NCI-H2227 (cell line): ENCODE data around the gene TSGA10.
A peak's percentile ranks its signal among the peaks of the same experiment; 100 is the strongest.
"Not testable (repeated sequence)": the region's sequence is repeated elsewhere in the genome, so short reads cannot be mapped to it uniquely, and the experiment has no call there.

Experiments
- DNase-seq: peaks from one replicate; lab custom pipeline; 2025; ENCODE audit not compliant: unreplicated experiment; lab: John Stamatoyannopoulos, UW

TSGA10 gene

GRCh38 chr2:99153921-99154604 lies 679 bp downstream of the TSGA10 start:
- peak; percentile 7 for DNase-seq

- DNase-seq: no peak
Observed at GRCh38 chr2:99152199-99152895, 2.4 kb downstream of the TSGA10 start.

DNA sequence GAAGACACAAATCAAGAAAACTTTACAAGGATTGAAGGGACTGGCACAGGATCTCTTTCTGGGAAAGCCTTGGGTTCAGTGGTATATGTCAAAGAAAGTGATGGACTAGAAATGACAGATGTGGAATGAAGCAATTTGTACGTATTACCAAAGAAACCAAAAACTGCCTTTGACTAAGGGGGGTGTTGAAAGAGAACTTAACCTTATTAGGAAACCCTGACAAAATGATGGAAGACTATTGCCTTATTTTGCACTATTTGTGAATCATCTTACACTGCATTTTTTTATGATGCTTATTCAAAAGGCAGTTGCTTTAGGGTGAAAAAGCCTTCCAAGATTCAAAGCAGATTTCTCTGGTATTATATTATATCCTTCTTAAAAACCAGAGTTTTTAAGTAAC lies 4.0 kb downstream of the TSGA10 start:
- no peak for DNase-seq

- peak; percentile 98 for DNase-seq
Observed at GRCh38 chr2:99141110-99142108, 13.3 kb downstream of the TSGA10 start, which contains the start of gene C2orf15. C2orf15 (plus strand) TSS chr2:99141707; CDS start chr2:99150559, 8,852 bp downstream.

- DNase-seq: peak; percentile 82
Observed at GRCh38 chr2:99140860-99141109, 14.0 kb downstream of the TSGA10 start.

GRCh38 chr2:99140056-99140859 lies 14.5 kb downstream of the TSGA10 start:
- no peak for DNase-seq

DNA sequence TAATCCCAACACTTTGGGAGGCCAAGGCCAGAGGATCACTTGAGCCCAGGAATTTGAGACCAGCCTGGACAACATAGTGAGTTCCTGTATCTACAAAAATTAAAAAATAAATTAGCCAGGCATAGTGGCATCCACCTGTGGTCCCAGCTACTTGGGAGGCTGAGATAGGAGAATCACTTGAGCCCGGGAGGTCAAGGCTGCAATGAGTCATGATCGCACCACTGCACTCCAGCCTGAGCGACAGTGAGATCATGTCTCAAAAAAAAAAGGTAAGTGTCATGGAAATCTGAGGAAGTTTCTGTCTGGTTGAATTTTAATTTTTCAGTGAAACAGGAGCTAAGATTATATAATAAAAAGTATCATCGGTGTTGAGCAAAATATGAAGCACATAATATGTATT lies 15.7 kb downstream of the TSGA10 start:
- DNase-seq: no peak

GRCh38 chr2:99135044-99135556 lies 19.6 kb downstream of the TSGA10 start:
- not testable (repeated sequence) for DNase-seq

DNA sequence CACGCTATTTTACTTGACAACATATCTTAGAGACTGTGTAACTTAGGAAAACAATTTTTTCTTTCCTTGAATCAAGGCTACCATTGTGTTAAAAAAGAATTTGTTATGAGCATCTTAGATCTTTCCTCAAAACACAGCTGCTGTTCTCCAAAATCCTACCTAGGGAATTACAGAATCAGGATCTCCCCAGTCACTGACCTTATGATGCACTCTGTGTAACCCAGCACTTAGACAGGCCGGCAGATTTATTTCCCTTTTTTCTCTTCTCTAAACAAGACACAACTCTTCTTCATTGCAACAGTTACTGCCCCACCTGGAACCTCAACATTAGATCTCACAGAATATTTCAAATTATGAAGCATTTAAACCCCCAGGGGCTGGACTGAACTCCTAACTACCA lies 26.8 kb downstream of the TSGA10 start:
- no peak for DNase-seq

DNA sequence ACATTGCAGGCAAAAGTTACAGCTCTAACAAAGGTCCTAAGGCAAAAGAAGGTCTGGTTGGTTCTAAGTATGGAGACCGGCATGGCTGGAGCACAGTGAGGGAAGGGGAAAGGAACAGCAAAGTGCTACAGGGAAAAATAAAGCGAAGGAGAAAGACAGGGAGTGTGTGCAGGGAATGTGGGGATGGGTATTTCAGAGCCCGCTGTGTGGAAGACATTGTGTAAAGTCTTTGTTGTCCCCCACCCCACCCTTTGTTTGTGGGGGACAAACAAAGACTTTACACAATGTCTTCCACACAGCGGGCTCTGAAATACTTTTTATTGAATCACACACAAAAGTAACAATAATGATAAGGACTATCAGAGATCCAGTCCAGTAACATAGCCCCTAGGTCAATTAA lies 42.1 kb downstream of the TSGA10 start:
- DNase-seq: no peak

DNA sequence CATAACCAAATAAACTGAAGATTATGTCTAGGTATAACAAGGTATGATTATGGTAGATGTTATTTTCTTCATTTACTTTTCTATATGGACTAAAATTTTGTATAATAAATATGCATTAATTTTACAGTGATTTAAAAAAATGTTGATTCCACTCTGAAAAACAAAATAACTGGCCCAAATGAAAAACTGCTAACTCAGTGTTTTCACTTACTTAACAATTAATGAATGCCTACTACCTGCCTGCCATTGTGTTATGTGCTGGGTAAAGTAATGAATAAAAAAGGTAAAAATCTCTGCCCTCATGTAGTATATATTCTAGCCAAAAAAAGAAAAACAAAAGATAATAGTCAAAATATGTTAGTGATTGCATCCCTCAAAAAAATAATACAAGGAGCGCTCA lies 42.8 kb downstream of the TSGA10 start:
- DNase-seq: no peak

- no peak for DNase-seq
Observed at GRCh38 chr2:99111236-99111635, 43.5 kb downstream of the TSGA10 start.

DNA sequence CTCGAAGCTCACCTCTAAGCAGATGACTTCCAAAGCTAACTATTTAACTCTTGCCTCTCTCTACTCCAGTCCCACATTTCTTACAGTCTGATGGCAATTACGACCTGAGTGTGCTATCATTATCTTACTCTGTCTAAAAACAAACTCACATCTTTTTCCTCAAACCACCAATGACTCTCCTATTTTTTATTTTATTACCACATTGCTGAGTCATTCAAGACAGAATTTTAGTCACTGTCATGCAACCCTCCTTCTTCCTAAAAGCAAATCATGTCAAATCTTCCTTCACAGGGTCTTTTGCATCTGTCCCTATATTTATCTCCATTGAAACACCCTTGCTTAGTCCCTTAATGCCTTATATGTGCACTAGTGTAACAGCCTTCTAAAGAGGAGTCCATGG lies 47.8 kb downstream of the TSGA10 start:
- no peak for DNase-seq

DNA sequence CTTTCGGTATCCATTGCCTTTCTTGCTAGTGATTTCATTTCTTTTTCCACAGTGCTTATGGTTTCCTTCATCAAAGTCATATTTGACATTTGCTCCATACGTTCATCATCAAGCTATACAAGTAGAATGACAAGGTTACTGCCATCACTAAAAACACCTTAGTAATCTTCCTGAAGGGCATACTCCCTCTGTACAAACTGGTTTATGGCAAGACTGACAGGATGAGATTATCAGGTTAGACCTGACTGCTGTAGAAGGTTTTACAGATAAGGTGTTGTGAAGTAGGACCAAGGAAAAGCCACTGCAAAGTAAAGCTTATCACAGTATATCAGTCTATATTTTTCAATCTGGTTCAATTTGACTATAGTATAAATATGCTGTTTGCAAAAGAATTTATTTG lies 50.7 kb downstream of the TSGA10 start:
- DNase-seq: no peak

DNA sequence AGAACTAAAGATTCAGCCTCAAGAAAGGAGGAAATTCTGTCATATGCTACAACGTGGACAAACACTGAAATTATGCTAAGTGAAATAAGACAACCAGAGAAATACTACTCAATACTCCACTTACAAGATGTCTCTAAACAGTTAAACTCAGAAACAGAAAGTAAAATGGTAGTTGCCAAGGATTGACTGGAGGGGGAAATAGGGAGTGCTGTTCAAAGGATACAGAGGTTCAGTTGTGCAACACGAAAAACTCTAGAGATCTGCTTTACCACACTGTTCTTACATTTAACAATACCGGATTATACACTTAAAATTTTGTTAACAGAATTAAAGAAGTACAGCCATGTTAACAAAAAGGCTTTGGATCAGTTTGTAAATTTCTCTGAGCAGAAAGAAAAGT lies 53.0 kb downstream of the TSGA10 start:
- no peak for DNase-seq

GRCh38 chr2:99096728-99097127 lies 58.0 kb downstream of the TSGA10 start:
- DNase-seq: no peak

- no peak for DNase-seq
Observed at GRCh38 chr2:99088017-99088416, 66.7 kb downstream of the TSGA10 start.

DNA sequence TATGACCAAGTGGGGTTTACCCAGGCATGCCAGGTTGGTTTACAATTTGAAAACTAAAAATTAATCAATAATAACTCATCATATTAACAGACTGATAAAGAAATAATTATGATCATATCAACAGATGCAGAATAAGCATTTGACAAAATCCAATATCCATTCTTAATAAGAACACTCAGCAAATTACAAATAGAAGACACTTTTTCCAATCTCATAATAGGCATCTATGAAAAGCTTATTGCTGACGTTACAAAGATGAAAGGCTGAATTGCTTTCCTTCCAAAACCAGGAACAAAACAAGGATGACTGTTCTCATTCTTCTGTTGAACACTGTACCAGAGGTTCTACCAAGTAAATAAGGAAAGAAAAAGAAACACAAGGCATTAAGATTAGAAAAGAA lies 68.4 kb downstream of the TSGA10 start:
- no peak for DNase-seq

DNA sequence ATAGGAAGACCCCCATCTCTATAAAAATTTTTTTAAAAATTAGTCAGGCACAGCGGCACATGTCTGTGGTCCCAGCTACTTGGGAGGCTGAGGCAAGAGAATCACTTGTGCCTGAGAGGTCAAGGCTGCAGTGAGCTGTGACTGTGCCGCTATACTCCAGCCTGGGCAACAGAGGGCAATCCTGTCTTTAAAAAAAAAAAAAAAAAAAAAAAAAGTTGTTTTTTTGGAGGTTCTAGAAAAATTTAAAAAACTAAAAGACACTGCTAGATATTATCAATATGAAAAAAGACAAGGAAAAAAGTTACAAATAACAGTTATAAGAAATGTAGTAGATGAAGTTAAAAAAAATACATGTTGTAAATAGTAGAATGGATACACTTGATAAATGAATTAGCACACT lies 69.3 kb downstream of the TSGA10 start:
- no peak for DNase-seq

GRCh38 chr2:99084256-99084655 lies 70.5 kb downstream of the TSGA10 start:
- no peak for DNase-seq

- DNase-seq: no peak
Observed at GRCh38 chr2:99081891-99082290, 72.9 kb downstream of the TSGA10 start.
